IMR-90 (cell line): ENCODE data around the gene RASGRP1.

Experiments used
- BHLHE40 ChIP-seq: fragments of 150-350 bp; IDR thresholded peaks from 2 replicates; pipeline ENCODE4 v1.6.1; 2016; ENCODE audit warnings: mild to moderate bottlenecking, low read depth, low read length
- ELK1 ChIP-seq: fragments of 150-350 bp; IDR thresholded peaks from 2 replicates; pipeline ENCODE4 v1.6.1; 2016; ENCODE audit warnings: low read depth, mild to moderate bottlenecking, low read length, moderate library complexity, borderline replicate concordance
- MAFK ChIP-seq: IDR thresholded peaks from 2 replicates; pipeline ENCODE4 v1.6.1; 2012; ENCODE audit warnings: low read depth, low read length, improper control_type of control experiment
- MXI1 ChIP-seq: IDR thresholded peaks from 2 replicates; pipeline ENCODE4 v1.6.1; 2012; ENCODE audit warnings: low read depth, mild to moderate bottlenecking, low read length, moderate library complexity, borderline replicate concordance
- POLR2A ChIP-seq: IDR thresholded peaks from 2 replicates; pipeline ENCODE4 v1.6.1; 2012; ENCODE audit warnings: mild to moderate bottlenecking, low read depth, low read length
- RAD21 ChIP-seq: IDR thresholded peaks from 2 replicates; pipeline ENCODE4 v1.6.1; 2012; ENCODE audit warnings: low read length, improper control_type of control experiment
- RCOR1 ChIP-seq: IDR thresholded peaks from 2 replicates; pipeline ENCODE4 v1.6.1; 2012; ENCODE audit warnings: mild to moderate bottlenecking, low read length, improper control_type of control experiment; ENCODE audit not compliant: insufficient replicate concordance
- RFX5 ChIP-seq: IDR thresholded peaks from 2 replicates; pipeline ENCODE4 v1.8.0; 2012; ENCODE audit warnings: low read depth, mild to moderate bottlenecking, low read length, moderate library complexity
- SMC3 ChIP-seq: fragments of 150-350 bp; IDR thresholded peaks from 2 replicates; pipeline ENCODE4 v1.6.1; 2016; ENCODE audit warnings: low read depth, mild to moderate bottlenecking, antibody characterized with exemption, low read length, moderate library complexity
- TF ChIP-seq, protein P1 (sequence below): conservative IDR thresholded peaks from 2 replicates; pipeline ENCODE4 v1.5.1; 2012; ENCODE audit warnings: mild to moderate bottlenecking, low read depth, low read length, improper control_type of control experiment
- TF ChIP-seq, protein P2 (sequence below): fragments of 150-350 bp; IDR thresholded peaks from 2 replicates; pipeline ENCODE4 v1.6.1; 2017; ENCODE audit warnings: mild to moderate bottlenecking, antibody characterized with exemption, low read length, low read depth

- TF ChIP-seq, protein P1, sequence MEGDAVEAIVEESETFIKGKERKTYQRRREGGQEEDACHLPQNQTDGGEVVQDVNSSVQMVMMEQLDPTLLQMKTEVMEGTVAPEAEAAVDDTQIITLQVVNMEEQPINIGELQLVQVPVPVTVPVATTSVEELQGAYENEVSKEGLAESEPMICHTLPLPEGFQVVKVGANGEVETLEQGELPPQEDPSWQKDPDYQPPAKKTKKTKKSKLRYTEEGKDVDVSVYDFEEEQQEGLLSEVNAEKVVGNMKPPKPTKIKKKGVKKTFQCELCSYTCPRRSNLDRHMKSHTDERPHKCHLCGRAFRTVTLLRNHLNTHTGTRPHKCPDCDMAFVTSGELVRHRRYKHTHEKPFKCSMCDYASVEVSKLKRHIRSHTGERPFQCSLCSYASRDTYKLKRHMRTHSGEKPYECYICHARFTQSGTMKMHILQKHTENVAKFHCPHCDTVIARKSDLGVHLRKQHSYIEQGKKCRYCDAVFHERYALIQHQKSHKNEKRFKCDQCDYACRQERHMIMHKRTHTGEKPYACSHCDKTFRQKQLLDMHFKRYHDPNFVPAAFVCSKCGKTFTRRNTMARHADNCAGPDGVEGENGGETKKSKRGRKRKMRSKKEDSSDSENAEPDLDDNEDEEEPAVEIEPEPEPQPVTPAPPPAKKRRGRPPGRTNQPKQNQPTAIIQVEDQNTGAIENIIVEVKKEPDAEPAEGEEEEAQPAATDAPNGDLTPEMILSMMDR = no peak
- TF ChIP-seq POLR2A = no peak
- TF ChIP-seq RFX5 = no peak
- no peak for TF ChIP-seq ELK1
- TF ChIP-seq MXI1 = no peak
- TF ChIP-seq, protein P2, sequence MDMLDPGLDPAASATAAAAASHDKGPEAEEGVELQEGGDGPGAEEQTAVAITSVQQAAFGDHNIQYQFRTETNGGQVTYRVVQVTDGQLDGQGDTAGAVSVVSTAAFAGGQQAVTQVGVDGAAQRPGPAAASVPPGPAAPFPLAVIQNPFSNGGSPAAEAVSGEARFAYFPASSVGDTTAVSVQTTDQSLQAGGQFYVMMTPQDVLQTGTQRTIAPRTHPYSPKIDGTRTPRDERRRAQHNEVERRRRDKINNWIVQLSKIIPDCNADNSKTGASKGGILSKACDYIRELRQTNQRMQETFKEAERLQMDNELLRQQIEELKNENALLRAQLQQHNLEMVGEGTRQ = no peak
- no peak for TF ChIP-seq MAFK
- TF ChIP-seq RAD21 = no peak
- no peak for TF ChIP-seq RCOR1
- TF ChIP-seq SMC3 = no peak
- no peak for TF ChIP-seq BHLHE40
Observed at GRCh38 chr15:38487378-38487777, 77.2 kb downstream of the RASGRP1 start.
